Measurements from ENCODE around the gene PON1.

Gene PON1

GRCh38 chr7:95251966-95252365 is 72.4 kb downstream of the PON1 start:
- no peak for DNase-seq

- no peak for DNase-seq
These were observed 73.8 kb downstream of the PON1 start for GRCh38 chr7:95250571-95250970.

All from T-helper 9 cell (primary cell).